NT2/D1 (cell line): ENCODE results near the gene CCR6.
"Not testable (repeated sequence)": the region's sequence is repeated elsewhere in the genome, so short reads cannot be mapped to it uniquely, and the experiment has no call there.

Source experiments
- SUZ12 ChIP-seq: IDR thresholded peaks from 2 replicates; pipeline ENCODE4 v1.6.1; 2011; ENCODE audit not compliant: insufficient read length, insufficient read depth; ENCODE audit errors: extremely low read depth
- YY1 ChIP-seq: IDR thresholded peaks from 2 replicates; pipeline ENCODE4 v1.6.1; 2011; ENCODE audit not compliant: insufficient read length, insufficient read depth
- ZNF274 ChIP-seq: IDR thresholded peaks from 2 replicates; pipeline ENCODE4 v1.6.1; 2011; ENCODE audit warnings: mild to moderate bottlenecking, low read depth, low read length

DNA sequence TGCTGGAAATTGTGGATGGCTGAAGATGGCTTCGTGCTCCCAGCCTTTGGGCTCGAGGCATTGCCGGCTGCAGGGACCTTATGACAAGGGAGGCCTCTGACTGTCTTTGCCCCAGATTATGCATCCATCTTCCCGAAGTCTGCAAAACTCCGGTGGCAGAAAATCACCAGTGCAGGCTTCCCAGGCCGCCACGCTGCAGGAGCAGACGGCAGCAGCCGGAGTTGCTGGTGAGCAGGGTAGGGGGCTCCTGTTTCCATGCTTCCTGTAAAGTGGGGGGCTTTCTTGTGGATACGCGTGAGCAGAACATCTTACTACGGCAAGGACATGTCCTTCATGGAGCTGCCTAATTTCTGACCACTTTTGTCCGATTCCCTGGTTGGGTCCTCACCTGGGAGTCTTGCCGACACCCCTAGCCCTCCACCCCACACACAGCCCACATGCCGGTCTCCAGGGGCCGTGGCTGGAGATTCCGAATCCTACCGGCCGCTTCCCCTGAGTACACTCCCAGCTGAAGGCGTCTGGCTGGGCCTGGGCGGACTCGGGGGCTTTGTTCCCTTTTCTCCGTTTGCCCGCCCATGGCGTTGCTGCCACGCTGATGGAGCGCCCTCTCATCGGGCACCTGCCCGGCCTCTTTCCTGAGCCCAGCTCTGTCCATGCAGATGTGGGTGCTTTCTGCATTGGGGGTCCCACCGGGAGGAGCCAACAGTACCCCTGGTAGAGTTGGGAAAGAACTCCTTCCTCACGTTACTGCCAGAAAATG lies 56.2 kb downstream of the CCR6 start:
- not testable (repeated sequence) for TF ChIP-seq YY1, ZNF274, SUZ12
